ENCODE measurements around the gene TMEM247.

DNA sequence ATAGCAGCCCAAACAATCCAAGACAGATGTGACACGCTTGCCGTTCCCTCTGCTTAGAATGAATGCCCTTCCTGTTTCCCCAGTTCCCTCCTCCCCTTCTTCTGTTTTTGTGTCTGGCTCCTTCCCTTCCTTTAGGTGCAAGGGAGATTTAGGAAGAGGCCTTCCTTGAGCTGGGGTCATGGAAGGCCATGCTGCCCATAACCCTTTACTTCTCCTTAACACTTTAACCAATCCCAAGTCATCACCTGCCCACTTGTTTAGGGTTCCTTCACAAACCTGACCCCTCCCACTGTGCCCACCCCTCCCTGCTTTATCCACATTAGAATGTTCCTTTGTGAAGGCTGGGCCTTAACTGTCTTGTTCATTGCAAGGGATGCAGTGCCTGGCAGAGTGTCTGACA is 24.9 kb downstream of the TMEM247 start:
- TF ChIP-seq, protein P1, sequence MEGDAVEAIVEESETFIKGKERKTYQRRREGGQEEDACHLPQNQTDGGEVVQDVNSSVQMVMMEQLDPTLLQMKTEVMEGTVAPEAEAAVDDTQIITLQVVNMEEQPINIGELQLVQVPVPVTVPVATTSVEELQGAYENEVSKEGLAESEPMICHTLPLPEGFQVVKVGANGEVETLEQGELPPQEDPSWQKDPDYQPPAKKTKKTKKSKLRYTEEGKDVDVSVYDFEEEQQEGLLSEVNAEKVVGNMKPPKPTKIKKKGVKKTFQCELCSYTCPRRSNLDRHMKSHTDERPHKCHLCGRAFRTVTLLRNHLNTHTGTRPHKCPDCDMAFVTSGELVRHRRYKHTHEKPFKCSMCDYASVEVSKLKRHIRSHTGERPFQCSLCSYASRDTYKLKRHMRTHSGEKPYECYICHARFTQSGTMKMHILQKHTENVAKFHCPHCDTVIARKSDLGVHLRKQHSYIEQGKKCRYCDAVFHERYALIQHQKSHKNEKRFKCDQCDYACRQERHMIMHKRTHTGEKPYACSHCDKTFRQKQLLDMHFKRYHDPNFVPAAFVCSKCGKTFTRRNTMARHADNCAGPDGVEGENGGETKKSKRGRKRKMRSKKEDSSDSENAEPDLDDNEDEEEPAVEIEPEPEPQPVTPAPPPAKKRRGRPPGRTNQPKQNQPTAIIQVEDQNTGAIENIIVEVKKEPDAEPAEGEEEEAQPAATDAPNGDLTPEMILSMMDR (conservative IDR thresholded peaks at IDR 0.05) = no peak
- no peak for TF ChIP-seq ZFX (IDR thresholded peaks at IDR 0.05)

All from C4-2B (cell line).